Liver (tissue), 9 donors: ENCODE results near the gene GJA5. TPM values are rescaled to one million over a fixed set of nuclear protein-coding genes. Genes with fewer than 3 reads are reported as not detected.

Source experiments
- DNase-seq: peaks from one replicate; pipeline ENCODE4 v3.0.0-alpha.2; 2017; ENCODE audit warnings: low spot score
- H3K27ac ChIP-seq, 2 donors: one replicate each; pipeline ENCODE4 v1.7.0; 2013; ENCODE audit warnings: inconsistent platforms in 2 of 2, low read length in 2 of 2, control low read depth in 1 of 2, low read depth in 1 of 2, mild to moderate bottlenecking in 1 of 2
- H3K27me3 ChIP-seq, 4 donors: one replicate each; pipeline versions ENCODE4 v1.6.1 to v1.7.0; 2013; ENCODE audit warnings: low read length in 3 of 4, inconsistent platforms in 1 of 4, mild to moderate bottlenecking in 1 of 4, moderate library complexity in 1 of 4; ENCODE audit not compliant: control insufficient read depth in 4 of 4, insufficient read depth in 4 of 4
- H3K36me3 ChIP-seq, 4 donors: one replicate each; pipeline versions ENCODE4 v1.6.1 to v1.7.0; 2013; ENCODE audit warnings: low read length in 3 of 4, mild to moderate bottlenecking in 3 of 4, low read depth in 1 of 4, moderate library complexity in 1 of 4; ENCODE audit not compliant: control insufficient read depth in 4 of 4, insufficient read depth in 3 of 4
- H3K4me1 ChIP-seq, 4 donors: one replicate each; pipeline versions ENCODE4 v1.6.1 to v1.7.0; 2013; ENCODE audit warnings: low read length in 3 of 4, mild to moderate bottlenecking in 3 of 4, moderate library complexity in 1 of 4; ENCODE audit not compliant: control insufficient read depth in 4 of 4, insufficient read depth in 4 of 4
- H3K4me3 ChIP-seq, 3 donors: one replicate each; pipeline versions ENCODE4 v1.6.1 to v1.7.0; 2013; ENCODE audit warnings: low read length in 3 of 3, control low read depth in 1 of 3, low read depth in 1 of 3, mild to moderate bottlenecking in 1 of 3
- H3K9ac ChIP-seq, 2 donors: one replicate each; pipeline ENCODE4 v1.7.0; 2013; ENCODE audit warnings: low read length in 2 of 2, mild to moderate bottlenecking in 2 of 2, moderate library complexity in 2 of 2, control low read depth in 1 of 2, low read depth in 1 of 2
- H3K9me3 ChIP-seq, 4 donors: one replicate each; pipeline versions ENCODE4 v1.6.1 to v1.7.0; 2013; ENCODE audit warnings: low read length in 3 of 4; ENCODE audit not compliant: control insufficient read depth in 4 of 4
- FOXA2 ChIP-seq: IDR thresholded peaks from 2 replicates; pipeline ENCODE4 v1.6.1; 2016; ENCODE audit warnings: antibody characterized with exemption
- GABPA ChIP-seq, 2 donors: IDR thresholded peaks in 1 of 2; conservative IDR thresholded peaks in 1 of 2; 2 replicates each; pipeline ENCODE4 v1.6.1; 2016; ENCODE audit warnings: antibody characterized with exemption in 2 of 2, mild to moderate bottlenecking in 1 of 2, moderate library complexity in 1 of 2
- HNF4G ChIP-seq: IDR thresholded peaks from 2 replicates; pipeline ENCODE4 v1.6.1; 2016; ENCODE audit warnings: antibody characterized with exemption
- JUND ChIP-seq, 2 donors: IDR thresholded peaks; 2 replicates each; pipeline ENCODE4 v1.6.1; 2016; ENCODE audit warnings: antibody characterized with exemption in 2 of 2
- NR2F2 ChIP-seq: IDR thresholded peaks from 2 replicates; pipeline ENCODE4 v1.6.1; 2016; ENCODE audit warnings: antibody characterized with exemption
- RXRA ChIP-seq, 2 donors: IDR thresholded peaks; 2 replicates each; pipeline ENCODE4 v1.6.1; 2017 to 2018; ENCODE audit warnings: antibody characterized with exemption in 2 of 2, mild to moderate bottlenecking in 1 of 2
- SP1 ChIP-seq: IDR thresholded peaks from 2 replicates; pipeline ENCODE4 v1.6.1; 2018; ENCODE audit warnings: antibody characterized with exemption, mild to moderate bottlenecking
- TAF1 ChIP-seq: conservative IDR thresholded peaks from 2 replicates; pipeline ENCODE4 v1.6.1; 2016; ENCODE audit warnings: antibody characterized with exemption, mild to moderate bottlenecking
- YY1 ChIP-seq: IDR thresholded peaks from 2 replicates; pipeline ENCODE4 v1.6.1; 2016; ENCODE audit warnings: antibody characterized with exemption, mild to moderate bottlenecking
- WGBS: extraction: QIAGEN DNeasy Blood & Tissue Kit; methylation state at CpG from one replicate; pipeline ENCODE4 v1.1.7; 2013; 5-methylcytosine and 5-hydroxymethylcytosine counted together
- polyA plus RNA-seq, 2 donors: library from polyadenylated mRNA; stranded (reverse) in 1 of 2; unstranded in 1 of 2; fragments of 200-250 nt in 1 of 2; fragments of >200 nt in 1 of 2; fragmentation: Nextera tagmentation in 1 of 2; extraction: Ambion mirVana in 1 of 2; gene quantifications; one replicate each; pipeline versions ENCODE4 v1.2.1 to v1.2.3, GENCODE V29; 2013 to 2015
- total RNA-seq, 2 donors: library from RNA; depleted of rRNA; stranded (reverse); fragments of >200 nt; gene quantifications; one replicate each; pipeline ENCODE4 v1.2.3, GENCODE V29; 2014
- TF ChIP-seq, protein P1 (sequence below): IDR thresholded peaks from 2 replicates; pipeline ENCODE4 v1.6.1; 2016; ENCODE audit warnings: antibody characterized with exemption
- TF ChIP-seq, protein P2 (sequence below): IDR thresholded peaks from 2 replicates; pipeline ENCODE4 v1.6.1; 2016; ENCODE audit warnings: antibody characterized with exemption
- TF ChIP-seq, protein P3 (sequence below): IDR thresholded peaks from 2 replicates; pipeline ENCODE4 v1.6.1; 2016; ENCODE audit warnings: antibody characterized with exemption, mild to moderate bottlenecking
- TF ChIP-seq, protein P4 (sequence below): fragments of 150-350 bp; IDR thresholded peaks from 2 replicates; pipeline ENCODE4 v1.5.1; 2017; ENCODE audit warnings: improper control_type of control experiment, low read depth, low read length; ENCODE audit not compliant: missing input control
- donor health status: healthy.
- donor health status: healthy.
- donor health status: healthy.
- donor health status: healthy.
- donor health status: healthy.

Gene GJA5
- total and polyA plus RNA-seq, 4 donors = 0.70 to 1.8 (median 1.3) TPM

DNA sequence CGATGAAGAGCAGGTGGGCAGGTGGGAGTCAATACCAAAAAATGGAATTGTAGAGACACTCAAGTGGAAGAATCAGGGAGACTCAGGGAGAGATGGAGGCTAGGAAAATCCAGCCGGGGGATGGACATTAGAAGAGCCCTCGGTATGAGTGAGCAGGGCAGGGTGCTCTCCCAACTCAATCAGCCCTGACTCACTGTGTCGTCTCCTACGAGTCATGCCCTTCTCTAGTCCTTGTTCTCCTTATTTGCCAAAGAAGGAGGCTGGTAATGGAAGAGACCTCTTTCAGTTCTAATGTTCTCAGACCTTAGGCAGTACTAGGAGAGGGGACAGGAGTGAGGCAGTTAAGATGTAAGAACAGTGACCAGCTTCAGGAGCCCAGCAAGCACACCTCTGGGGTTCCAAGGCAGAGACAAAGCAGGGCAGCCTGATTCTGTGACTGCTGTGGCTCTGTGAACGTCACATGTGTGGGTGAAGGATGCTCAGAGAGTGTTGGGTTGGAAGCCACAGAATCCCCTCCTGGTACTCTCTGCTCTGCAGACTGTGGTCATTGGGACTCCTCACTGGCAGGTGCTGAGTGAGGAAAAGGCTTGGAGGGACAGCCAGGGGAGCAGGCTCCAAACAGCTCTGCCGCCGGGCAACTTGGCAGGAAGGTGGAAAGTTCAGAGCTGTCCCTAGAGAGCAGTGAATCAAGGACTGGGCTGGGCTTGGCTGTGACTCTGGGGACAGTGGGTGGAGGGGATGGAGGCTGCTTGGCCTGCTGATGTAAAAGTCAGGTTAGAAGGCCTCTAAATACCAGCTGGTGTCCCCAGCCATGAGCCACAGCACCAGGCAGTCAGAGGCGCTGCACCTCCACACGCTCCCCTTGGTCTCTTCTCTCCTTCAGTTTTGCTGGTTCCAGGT is 11.1 kb upstream of the GJA5 start:
- 85% methylated on average over 10 of the region's 10 CpGs for WGBS
- H3K9ac ChIP-seq = no peak overlapping the region
- no peaks in the 10 kb centered on the region for H3K4me1 ChIP-seq
- H3K27me3 ChIP-seq = peaks cover 0 to 3% (median 0%) of the 10 kb centered on the region in 4 donors
- H3K36me3 ChIP-seq = no peaks in the 10 kb centered on the region
- no peak overlapping the region for H3K27ac ChIP-seq
- H3K9me3 ChIP-seq = no peaks in the 10 kb centered on the region
- H3K4me3 ChIP-seq = no peak overlapping the region
- TF ChIP-seq TAF1 (no peak), GABPA (IDR thresholded peaks at IDR 0.05 in 1 of 2, conservative IDR thresholded peaks at IDR 0.05 in 1 of 2) (no peak), SP1 (no peak), HNF4G (no peak), FOXA2 (no peak)
- no peak for DNase-seq

DNA sequence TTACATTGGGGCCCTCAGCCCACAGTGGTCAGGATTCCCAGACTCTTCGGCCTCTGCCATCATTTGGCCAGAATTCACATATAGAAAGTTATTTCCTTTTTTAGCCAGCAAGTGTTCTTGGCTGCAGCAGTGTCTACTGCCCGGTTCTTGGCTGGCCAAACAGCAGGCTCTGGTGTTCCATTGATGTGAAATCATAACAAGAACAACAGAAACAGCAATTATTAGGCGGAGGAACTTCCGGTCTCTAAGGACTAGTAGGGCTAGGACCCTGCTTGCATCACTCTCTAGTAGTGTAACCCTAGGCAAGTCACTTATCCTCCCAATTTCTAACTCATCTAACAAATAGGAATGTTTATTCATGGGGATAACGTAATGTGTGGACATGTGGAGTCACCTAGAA is 8.7 kb upstream of the GJA5 start:
- peaks cover 0 to 3% (median 0%) of the 10 kb centered on the region in 4 donors for H3K27me3 ChIP-seq
- no peak for TF ChIP-seq NR2F2
- WGBS = 91% methylated on average over 5 of the region's 5 CpGs
- H3K4me1 ChIP-seq = no peaks in the 10 kb centered on the region
- H3K4me3 ChIP-seq = no peak overlapping the region
- no peak for DNase-seq
- no peaks in the 10 kb centered on the region for H3K9me3 ChIP-seq
- no peak overlapping the region for H3K27ac ChIP-seq
- no peaks in the 10 kb centered on the region for H3K36me3 ChIP-seq
- H3K9ac ChIP-seq = no peak overlapping the region

DNA sequence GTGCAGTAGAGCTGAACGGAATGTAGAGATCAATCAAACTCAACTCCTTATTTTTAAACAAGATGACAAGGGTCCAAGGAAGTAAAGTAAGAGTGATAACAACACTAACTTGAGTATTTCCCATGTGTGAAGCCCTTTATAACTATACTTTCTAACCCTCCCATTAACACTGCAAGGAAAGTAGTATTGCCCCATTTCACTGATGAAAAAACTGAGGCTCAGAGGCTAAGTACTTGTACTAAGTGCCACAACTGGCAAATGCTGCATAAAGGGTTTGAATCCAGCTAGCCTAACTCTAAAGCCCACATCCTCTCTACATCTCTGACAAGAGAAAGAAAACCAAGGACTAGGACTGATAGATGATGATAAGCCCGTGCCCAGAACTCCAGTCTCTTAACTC is 8.2 kb upstream of the GJA5 start:
- no peaks in the 10 kb centered on the region for H3K4me1 ChIP-seq
- DNase-seq = no peak
- 90% methylated on average over 2 of the region's 2 CpGs for WGBS
- no peak overlapping the region for H3K9ac ChIP-seq
- no peaks in the 10 kb centered on the region for H3K9me3 ChIP-seq
- TF ChIP-seq, protein P1, sequence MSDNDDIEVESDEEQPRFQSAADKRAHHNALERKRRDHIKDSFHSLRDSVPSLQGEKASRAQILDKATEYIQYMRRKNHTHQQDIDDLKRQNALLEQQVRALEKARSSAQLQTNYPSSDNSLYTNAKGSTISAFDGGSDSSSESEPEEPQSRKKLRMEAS = no peak
- TF ChIP-seq YY1 (no peak), JUND (IDR thresholded peaks at IDR 0.05) (no peak), GABPA (IDR thresholded peaks at IDR 0.05 in 1 of 2, conservative IDR thresholded peaks at IDR 0.05 in 1 of 2) (no peak), RXRA (IDR thresholded peaks at IDR 0.05) (no peak), FOXA2 (no peak), TAF1 (no peak)
- TF ChIP-seq, protein P2, sequence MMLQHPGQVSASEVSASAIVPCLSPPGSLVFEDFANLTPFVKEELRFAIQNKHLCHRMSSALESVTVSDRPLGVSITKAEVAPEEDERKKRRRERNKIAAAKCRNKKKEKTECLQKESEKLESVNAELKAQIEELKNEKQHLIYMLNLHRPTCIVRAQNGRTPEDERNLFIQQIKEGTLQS = no peak
- TF ChIP-seq, protein P3, sequence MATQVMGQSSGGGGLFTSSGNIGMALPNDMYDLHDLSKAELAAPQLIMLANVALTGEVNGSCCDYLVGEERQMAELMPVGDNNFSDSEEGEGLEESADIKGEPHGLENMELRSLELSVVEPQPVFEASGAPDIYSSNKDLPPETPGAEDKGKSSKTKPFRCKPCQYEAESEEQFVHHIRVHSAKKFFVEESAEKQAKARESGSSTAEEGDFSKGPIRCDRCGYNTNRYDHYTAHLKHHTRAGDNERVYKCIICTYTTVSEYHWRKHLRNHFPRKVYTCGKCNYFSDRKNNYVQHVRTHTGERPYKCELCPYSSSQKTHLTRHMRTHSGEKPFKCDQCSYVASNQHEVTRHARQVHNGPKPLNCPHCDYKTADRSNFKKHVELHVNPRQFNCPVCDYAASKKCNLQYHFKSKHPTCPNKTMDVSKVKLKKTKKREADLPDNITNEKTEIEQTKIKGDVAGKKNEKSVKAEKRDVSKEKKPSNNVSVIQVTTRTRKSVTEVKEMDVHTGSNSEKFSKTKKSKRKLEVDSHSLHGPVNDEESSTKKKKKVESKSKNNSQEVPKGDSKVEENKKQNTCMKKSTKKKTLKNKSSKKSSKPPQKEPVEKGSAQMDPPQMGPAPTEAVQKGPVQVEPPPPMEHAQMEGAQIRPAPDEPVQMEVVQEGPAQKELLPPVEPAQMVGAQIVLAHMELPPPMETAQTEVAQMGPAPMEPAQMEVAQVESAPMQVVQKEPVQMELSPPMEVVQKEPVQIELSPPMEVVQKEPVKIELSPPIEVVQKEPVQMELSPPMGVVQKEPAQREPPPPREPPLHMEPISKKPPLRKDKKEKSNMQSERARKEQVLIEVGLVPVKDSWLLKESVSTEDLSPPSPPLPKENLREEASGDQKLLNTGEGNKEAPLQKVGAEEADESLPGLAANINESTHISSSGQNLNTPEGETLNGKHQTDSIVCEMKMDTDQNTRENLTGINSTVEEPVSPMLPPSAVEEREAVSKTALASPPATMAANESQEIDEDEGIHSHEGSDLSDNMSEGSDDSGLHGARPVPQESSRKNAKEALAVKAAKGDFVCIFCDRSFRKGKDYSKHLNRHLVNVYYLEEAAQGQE = no peak
- TF ChIP-seq, protein P4, sequence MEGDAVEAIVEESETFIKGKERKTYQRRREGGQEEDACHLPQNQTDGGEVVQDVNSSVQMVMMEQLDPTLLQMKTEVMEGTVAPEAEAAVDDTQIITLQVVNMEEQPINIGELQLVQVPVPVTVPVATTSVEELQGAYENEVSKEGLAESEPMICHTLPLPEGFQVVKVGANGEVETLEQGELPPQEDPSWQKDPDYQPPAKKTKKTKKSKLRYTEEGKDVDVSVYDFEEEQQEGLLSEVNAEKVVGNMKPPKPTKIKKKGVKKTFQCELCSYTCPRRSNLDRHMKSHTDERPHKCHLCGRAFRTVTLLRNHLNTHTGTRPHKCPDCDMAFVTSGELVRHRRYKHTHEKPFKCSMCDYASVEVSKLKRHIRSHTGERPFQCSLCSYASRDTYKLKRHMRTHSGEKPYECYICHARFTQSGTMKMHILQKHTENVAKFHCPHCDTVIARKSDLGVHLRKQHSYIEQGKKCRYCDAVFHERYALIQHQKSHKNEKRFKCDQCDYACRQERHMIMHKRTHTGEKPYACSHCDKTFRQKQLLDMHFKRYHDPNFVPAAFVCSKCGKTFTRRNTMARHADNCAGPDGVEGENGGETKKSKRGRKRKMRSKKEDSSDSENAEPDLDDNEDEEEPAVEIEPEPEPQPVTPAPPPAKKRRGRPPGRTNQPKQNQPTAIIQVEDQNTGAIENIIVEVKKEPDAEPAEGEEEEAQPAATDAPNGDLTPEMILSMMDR = no peak
- no peaks in the 10 kb centered on the region for H3K36me3 ChIP-seq
- no peak overlapping the region for H3K4me3 ChIP-seq
- no peaks in the 10 kb centered on the region for H3K27me3 ChIP-seq
- no peak overlapping the region for H3K27ac ChIP-seq
